OCI-LY1 (cell line): Measurements from ENCODE around the gene HOXC11.

ENCODE experiments used
- H2AFZ ChIP-seq: fragments of 200-600 bp; sonication (generic), shearing (Covaris generic); 2 replicates; pipeline ENCODE4 v1.6.0; 2014; ENCODE audit warnings: antibody characterized with exemption, mild to moderate bottlenecking, low read length
- H3F3A ChIP-seq: fragments of 200-600 bp; sonication (generic), shearing (Covaris generic); 2 replicates; pipeline ENCODE4 v1.6.0; 2014; ENCODE audit warnings: mild to moderate bottlenecking, antibody characterized with exemption, low read length, moderate library complexity; ENCODE audit not compliant: insufficient read depth
- H3K27ac ChIP-seq: fragments of 200-600 bp; sonication (generic); 2 replicates; pipeline ENCODE4 v1.5.1; 2014; ENCODE audit warnings: low read length, mixed run types, mild to moderate bottlenecking, low read depth; ENCODE audit not compliant: poor library complexity, severe bottlenecking
- H3K27me3 ChIP-seq: fragments of 200-600 bp; sonication (generic); 2 replicates; pipeline ENCODE4 v1.6.0; 2014; ENCODE audit warnings: antibody characterized with exemption, mild to moderate bottlenecking, low read length, moderate library complexity; ENCODE audit not compliant: insufficient read depth
- H3K36me3 ChIP-seq: fragments of 200-600 bp; sonication (generic); 2 replicates; pipeline ENCODE4 v1.6.1; 2014; ENCODE audit warnings: mild to moderate bottlenecking, antibody characterized with exemption, low read length, moderate library complexity, mixed read lengths; ENCODE audit not compliant: insufficient read depth
- H3K4me1 ChIP-seq: fragments of 200-600 bp; sonication (generic); 2 replicates; pipeline ENCODE4 v1.5.1; 2014; ENCODE audit warnings: mild to moderate bottlenecking, low read length, moderate library complexity; ENCODE audit not compliant: insufficient read depth, severe bottlenecking
- H3K4me2 ChIP-seq: fragments of 200-600 bp; sonication (generic), shearing (Covaris generic); 2 replicates; pipeline ENCODE4 v1.6.1; 2014; ENCODE audit warnings: low read length
- H3K4me3 ChIP-seq: fragments of 200-600 bp; sonication (generic); 2 replicates; pipeline ENCODE4 v1.5.1; 2014; ENCODE audit warnings: low read length, low read depth, mild to moderate bottlenecking, mixed read lengths; ENCODE audit not compliant: poor library complexity, severe bottlenecking
- H3K79me2 ChIP-seq: fragments of 200-600 bp; shearing (Covaris generic); 2 replicates; pipeline ENCODE4 v1.6.1; 2016; ENCODE audit warnings: mixed run types, low read length, mixed read lengths; ENCODE audit not compliant: insufficient read depth
- H3K9ac ChIP-seq: fragments of 200-600 bp; sonication (generic), shearing (Covaris generic); 2 replicates; pipeline ENCODE4 v1.6.1; 2014; ENCODE audit warnings: mild to moderate bottlenecking, low read length, mixed read lengths
- H3K9me2 ChIP-seq: fragments of 200-600 bp; sonication (generic), shearing (Covaris generic); 2 replicates; pipeline ENCODE4 v1.6.1; 2014; ENCODE audit warnings: low read depth, mild to moderate bottlenecking, low read length, mixed read lengths
- H3K9me3 ChIP-seq: fragments of 200-600 bp; shearing (Covaris generic); 2 replicates; pipeline ENCODE4 v1.6.1; 2014; ENCODE audit warnings: low read length, mixed read lengths
- H4K20me1 ChIP-seq: fragments of 200-600 bp; sonication (generic), shearing (Covaris generic); 2 replicates; pipeline ENCODE4 v1.6.0; 2016; ENCODE audit warnings: mild to moderate bottlenecking, low read length; ENCODE audit not compliant: insufficient read depth
- CTCF ChIP-seq: fragments of 200-600 bp; sonication (generic), shearing (Covaris generic); IDR thresholded peaks from 2 replicates; pipeline ENCODE4 v1.5.1; 2017; ENCODE audit warnings: mild to moderate bottlenecking, antibody characterized with exemption, low read length, moderate library complexity, mixed read lengths
- EZH2 ChIP-seq: fragments of 200-600 bp; sonication (generic), shearing (Covaris generic); IDR thresholded peaks from 2 replicates; pipeline ENCODE4 v1.8.0; 2017; ENCODE audit warnings: borderline replicate concordance, mixed run types, mild to moderate bottlenecking, antibody characterized with exemption, low read length, moderate library complexity, mixed read lengths

The HOXC11 gene

GRCh38 chr12:53976172-53976822, 3.4 kb downstream of the HOXC11 start:
- Histone ChIP-seq H3F3A (no peaks in the 10 kb centered on the region), H3K9me2 (no peaks in the 10 kb centered on the region), H3K4me3 (no peak overlapping the region), H2AFZ (no peak overlapping the region), H3K36me3 (no peaks in the 10 kb centered on the region), H3K27ac (no peak overlapping the region), H3K9me3 (no peaks in the 10 kb centered on the region), H3K4me2 (no peak overlapping the region), H3K27me3 (no peaks in the 10 kb centered on the region), H3K79me2 (no peaks in the 10 kb centered on the region), H3K4me1 (peaks cover 3% of the 10 kb centered on the region), H4K20me1 (no peaks in the 10 kb centered on the region), H3K9ac (no peak overlapping the region)
- TF ChIP-seq EZH2 (no peak), CTCF (no peak)

DNA sequence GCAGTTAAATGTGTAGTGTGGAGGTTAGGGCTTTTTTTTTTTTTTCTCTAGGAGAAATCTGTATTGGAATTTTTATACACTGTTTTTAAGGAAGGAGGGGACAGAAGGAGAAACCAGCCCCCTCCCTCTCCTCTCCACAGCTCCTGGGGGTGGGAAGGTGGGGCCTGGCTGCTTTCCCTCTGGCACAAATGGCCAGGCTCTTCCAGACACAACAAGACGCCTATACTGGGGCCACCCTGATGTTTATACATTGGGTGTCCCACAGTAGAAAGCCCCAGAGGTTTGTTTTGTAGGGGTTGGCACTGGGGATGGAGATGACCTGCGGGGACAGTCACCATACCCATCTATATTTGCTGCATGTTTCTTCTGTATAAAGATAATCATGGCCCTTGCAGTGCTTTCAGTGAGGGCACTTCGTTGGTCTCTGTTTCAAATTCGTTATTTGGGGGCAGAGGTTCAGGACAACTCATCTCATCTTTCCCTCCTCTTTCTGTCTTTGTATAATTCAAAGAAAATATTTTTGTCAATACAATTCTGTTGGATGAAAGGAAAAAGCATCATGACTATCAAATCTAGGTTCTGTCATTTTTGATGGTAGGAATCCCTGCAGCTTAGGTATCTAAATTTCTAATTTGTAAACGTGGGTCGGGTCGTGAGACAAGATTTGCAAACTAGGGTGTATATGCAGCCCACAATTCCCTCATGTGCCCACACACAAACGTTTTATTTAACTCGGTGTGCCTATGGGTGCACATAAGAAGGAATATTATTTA, 4.1 kb downstream of the HOXC11 start:
- Histone ChIP-seq H3K27me3 (no peaks in the 10 kb centered on the region), H3K79me2 (no peaks in the 10 kb centered on the region), H3K9me2 (no peaks in the 10 kb centered on the region), H3K4me1 (peaks cover 3% of the 10 kb centered on the region), H3F3A (no peaks in the 10 kb centered on the region), H4K20me1 (no peaks in the 10 kb centered on the region), H3K4me3 (no peak overlapping the region), H3K9me3 (no peaks in the 10 kb centered on the region), H3K4me2 (no peak overlapping the region), H3K9ac (no peak overlapping the region), H3K36me3 (no peaks in the 10 kb centered on the region), H2AFZ (no peak overlapping the region), H3K27ac (no peak overlapping the region)
- TF ChIP-seq CTCF (no peak), EZH2 (no peak)

DNA sequence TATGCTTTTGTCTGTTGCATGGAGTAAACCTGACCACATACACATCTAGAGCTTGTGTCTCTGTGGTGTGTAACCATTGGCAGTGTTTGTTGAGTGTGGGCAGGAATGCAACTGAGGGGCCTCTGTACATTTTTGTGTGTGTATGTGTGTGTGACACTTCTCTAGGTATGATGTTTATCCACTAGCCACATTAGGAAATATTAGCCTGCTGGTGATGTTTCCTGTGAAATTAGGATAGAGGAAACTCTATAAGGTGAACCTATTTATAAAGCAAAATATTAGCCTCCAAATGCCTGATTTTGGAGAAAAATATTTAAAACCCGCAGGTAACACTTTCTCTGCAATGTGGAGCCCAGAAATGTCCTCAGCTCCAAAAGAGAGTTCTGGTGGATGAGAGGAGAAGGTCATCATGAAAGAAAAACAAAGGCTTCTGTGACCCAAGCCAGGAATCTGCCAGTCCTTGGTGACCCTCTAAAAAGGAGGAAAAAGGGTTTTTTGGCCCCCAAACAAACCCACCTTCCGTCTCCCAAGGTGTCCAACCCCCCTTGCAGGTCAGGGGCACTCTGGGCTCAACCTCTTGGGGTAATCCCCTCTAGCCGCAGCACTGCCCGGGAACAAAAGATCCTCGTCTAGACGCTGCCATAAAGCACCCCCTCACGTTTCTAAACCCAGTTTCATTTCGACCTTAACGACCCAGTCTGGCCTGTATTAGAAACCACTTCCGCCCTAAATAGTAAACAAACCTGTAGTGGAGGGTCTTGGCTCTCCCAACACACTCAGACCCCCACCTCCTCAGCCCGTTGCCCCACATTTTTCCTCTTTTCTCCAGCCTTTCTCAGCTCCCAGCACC, 4.9 kb downstream of the HOXC11 start:
- no peaks in the 10 kb centered on the region for H3K36me3 ChIP-seq
- no peaks in the 10 kb centered on the region; the same call in 1 of the 2 replicates for H3K27me3 ChIP-seq
- H3K27ac ChIP-seq, result no peak overlapping the region
- TF ChIP-seq EZH2, result no peak
- no peak for TF ChIP-seq CTCF
- H3K4me2 ChIP-seq, result no peak overlapping the region
- no peaks in the 10 kb centered on the region for H3K79me2 ChIP-seq
- H3K9me2 ChIP-seq, result no peaks in the 10 kb centered on the region
- peaks cover 3% of the 10 kb centered on the region for H3K4me1 ChIP-seq
- H2AFZ ChIP-seq, result no peak overlapping the region
- H3K9ac ChIP-seq, result no peak overlapping the region
- H3F3A ChIP-seq, result no peaks in the 10 kb centered on the region
- H4K20me1 ChIP-seq, result no peaks in the 10 kb centered on the region
- no peaks in the 10 kb centered on the region for H3K9me3 ChIP-seq
- no peak overlapping the region for H3K4me3 ChIP-seq
